ENCODE data around the gene GNL2.

GRCh38 chr1:37553927-37554808 is 41.6 kb downstream of the GNL2 start, which contains the start of gene SNIP1:
- TF ChIP-seq CTCF (IDR thresholded peaks at IDR 0.05) (no peak), POLR2A (IDR thresholded peaks at IDR 0.05) (peak; percentile 64 to 75)

Measured in sigmoid colon (tissue), 3 donors.